Kasumi-1 (cell line): Measurements from ENCODE around the gene CNTRL.

Experiments
- DNase-seq, 2 experiments: peaks; one replicate each; lab custom pipeline; 2025; lab: John Stamatoyannopoulos, UW

The CNTRL gene

DNA sequence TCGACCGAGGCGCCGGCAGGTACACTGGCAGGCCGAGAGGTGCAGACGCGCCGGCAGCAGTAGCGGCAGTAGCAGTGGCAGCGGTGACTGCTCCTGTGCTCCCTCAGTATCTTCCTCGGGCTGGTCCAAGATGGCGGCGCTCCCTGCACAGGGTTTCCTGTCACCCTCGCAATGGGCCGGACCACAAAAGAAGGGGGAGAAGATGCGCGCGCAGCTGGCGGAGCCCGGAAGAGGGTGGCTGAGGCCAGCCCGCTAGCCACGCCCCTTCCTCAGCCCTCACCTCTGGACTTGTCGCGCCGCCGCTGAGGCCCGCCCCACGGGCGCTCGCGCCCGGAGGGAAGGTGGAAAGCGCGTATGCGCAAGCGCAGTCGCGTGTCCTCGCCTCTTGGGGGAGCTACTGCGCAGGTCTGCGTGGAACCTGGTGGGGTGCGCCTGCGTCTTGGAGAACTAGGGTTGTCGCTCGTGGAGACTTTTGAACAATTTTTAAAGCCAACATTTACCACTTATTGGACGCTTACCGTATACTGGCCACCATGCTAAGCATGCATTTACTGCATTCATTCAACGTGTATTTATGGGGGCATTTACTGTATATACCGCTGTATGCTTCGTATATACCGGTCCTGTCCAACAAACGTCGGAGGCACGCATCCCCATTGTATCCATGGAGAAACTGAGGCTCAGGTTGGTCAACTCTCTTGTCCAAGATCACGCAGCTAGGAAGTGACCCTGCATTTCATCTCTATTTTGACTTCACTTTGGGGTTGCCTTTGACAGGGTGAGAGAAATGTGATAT is 127.2 kb downstream of the CNTRL start, which contains the start of gene RAB14:
Gene RAB14 (minus strand): TSS at position 132 of the 796 bp plus-strand sequence. CDS start 8,457 bp downstream, outside the sequence.
- peak; percentile 98 for DNase-seq

DNA sequence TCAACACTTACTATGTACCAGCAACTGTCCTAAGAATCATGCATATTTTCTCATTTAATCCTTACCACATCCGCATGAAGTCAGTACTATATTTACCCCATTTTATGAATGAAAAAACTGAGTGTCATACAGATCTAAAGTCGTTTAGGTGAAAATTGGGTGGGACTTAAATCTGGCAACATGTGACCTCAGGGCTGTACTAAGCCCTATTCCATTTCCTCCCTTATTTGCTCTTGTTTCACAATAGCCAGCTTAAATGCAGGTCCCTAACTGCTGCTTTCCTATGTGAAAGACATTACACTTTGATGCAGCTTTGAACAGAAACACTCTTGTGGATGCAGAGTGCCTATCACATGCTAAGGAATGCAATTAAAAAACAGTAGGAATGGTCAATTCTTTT is 129.4 kb downstream of the CNTRL start:
- DNase-seq: peak in 1 of 2 experiments; percentile 16

DNA sequence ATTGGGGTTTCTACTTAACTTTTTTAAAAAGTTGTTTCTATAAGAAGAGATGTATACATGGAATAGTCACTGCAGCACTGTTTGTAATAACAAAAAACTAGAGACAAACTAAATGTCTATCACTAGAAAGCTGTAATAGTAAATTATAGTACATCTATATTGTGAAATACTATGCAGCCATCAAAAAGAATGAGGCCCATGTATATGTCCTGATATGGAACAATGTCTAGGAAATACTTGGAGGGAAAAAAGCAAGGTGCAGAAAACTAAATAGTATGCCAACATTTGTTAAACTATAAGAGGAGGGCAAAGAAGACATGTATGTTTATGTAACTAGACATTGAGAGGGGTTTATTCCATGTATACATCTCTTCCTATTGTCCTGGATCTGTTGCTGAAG is 129.9 kb downstream of the CNTRL start:
- DNase-seq: no peak

DNA sequence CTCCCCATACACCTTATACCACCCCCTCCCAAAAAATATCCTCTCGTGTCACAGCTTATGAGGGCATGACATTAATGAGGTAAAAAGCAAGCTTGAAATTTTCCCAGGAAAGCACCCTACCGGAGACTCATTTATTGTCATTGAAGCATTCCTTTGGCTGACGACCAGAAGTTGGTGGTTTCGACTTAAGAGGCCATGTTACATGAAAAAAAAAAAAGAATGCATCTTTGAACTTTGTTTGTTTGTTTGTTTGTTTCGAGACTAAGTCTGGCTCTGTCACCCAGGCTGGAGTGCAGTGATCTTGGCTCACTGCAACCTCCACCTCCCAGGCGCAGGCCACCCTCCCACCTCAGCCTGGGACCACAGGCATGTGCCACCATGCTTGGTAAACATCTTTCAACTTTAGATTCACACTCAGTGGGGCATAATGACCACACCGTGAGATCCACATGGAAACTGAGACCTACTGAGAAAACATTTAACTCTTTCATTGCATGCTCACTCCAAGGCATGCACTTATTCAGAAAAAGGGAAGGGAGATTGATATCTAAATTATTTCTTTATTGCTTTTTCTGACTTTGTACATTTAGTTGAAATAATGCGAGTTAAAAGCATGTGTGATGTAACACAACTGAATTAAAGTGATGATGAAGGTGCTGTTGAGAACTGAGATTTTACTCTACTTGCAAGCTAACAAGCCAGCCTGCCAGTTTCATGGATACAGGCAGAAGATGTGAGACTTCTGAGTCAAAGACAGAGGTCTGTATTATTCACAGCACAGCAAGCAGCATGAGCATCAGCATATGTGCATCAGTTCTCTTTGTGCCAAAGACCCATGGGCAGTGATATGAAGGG is 132.0 kb downstream of the CNTRL start:
- DNase-seq: no peak

DNA sequence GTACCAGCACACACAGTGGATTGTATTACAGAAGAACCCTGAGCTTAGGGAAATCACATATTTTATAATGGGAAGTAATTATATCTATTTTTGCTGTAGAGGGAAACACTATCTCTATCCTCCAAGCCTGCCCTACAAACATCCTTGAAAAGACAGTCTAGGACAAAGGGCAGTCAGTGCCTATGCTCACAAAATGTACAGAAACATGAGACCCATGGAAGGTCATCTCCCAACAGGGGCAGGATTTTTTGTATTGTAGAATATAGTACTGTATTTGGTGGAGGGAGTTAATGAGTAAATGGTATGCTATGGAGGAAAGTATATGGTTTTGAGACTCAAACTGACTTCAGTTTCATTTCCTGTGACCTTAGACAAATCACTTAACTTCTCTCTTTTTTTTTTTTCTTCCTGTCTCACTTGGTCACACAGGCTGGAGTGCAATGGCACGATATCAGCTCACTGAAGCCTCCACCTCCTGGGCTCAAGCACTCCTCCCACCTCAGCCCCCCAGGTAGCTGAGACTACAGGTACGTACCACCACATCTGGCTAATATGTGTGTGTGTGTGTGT is 132.7 kb downstream of the CNTRL start:
- no peak for DNase-seq

DNA sequence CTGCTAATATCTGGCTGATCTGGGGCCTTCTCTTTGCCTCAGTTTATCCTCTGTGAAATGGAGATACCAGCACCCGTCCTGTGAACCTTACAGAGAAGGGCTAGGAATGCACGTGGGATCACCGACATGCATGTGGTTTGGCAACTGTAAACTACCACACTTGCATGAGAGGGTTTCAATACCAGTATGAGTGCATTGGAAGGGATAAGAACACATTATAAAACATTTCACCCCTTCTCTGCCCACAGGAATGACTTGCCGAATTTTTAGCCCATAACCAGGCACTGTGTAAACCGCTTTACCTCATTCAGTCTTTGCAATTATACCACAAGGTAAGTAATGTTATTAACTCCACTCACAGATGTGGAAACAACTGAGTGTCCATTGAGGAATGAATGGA is 135.8 kb downstream of the CNTRL start:
- no peak for DNase-seq

DNA sequence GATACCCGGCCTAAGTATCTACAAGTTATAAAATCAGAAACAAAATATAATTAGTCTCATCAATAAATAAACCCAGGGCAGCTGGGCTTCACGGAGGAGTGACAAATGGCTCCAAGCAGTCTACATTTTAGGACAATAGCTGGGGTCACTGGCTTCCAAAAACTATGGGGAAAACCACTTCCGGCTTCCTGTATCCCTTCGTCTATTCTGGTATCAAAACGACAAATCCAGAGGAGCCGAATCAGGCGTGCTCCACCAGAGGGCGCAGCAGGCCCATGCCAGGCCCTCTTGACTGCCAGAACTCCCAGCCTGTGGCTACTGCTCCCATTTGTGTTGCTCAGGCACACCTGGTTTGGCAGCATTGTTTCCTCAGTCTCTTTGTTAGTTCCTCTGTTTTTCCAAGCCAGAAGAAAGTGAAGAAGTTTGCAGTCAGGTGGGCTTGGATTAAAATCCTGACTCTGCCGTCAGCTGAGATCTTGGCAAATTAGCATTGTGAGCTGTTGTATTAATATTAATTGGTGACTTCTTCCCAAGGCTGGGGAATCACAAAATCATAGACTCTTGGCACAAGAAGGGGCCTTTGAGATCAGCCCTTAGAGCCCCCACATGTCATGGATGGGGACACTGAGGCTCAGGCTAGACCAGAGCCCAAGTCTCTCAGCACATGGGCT is 138.5 kb downstream of the CNTRL start:
- peak; percentile 83 to 90 for DNase-seq

DNA sequence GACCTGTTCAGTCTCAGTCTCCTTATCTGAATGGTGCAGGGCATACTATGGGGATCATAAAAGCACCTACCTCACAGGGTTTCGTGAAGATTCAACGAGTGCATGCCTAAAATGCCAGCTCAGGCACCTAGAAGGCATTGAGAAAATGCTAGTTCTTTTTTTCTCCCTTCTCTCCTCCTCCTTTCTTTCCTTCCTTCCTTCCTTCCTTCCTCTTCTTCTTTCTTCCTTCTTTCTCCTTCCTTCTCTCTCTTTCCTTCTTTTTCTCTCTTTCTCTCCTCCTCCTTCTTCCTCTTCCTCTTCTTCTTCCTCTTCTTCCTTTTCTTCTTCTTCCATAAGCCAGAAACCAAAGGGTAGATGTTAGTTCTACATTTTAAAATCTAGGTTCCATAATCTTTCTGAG is 139.2 kb downstream of the CNTRL start:
- no peak for DNase-seq

DNA sequence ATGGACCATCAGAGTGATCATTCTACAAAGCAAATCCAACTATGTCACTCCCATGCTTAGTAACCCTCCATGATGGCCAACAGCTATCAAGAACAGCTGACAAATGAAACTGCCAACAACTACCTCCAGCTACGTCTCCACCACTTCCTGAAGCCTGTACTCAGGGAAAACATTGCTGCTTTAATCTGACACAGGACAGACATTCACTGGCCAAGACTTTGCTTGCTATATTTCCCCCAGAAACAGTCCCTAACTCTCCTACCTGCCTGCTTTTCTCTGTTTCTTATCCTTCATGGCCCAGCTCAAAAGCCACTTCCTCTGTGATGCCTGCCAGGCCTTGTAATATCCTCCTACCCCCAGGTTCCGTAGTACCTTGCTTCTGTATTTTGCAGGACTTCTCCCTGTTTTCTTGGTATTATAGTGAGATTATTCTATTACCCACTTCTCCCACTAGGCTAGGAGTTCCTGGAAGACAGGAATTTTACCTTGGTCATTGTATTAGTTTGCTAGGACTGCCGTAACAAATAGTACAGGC is 141.6 kb downstream of the CNTRL start:
- peak; percentile 17 to 18 for DNase-seq

DNA sequence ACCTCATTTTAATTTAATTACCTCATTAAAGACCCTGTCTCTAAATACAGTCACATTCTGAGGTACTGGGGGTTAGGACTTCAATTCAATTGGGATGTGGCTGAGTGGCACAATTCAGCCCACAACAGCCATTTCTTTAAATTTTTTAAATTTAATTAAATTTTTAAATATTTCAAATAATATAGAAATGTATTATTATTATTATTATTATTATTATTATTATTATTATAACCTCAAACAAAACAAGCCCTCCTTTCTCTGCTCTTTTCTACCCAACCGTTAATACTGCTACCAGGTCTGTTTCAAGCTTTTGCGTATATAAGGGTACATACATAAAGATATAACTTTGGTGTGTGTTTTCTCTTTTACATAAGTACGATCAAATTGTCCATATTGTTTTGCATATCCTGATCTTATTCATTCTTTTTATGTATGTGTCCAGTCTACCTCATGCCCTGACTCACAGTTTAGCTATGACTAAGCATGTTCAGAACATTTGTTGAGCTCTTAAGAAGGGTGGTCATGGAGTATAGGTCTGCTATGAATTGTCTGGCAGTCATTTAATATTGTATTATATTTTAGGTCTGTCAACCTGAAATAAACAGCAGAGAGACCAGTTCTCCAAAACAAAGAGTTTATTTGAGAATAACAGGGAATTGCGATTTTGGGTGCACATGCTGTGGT is 143.0 kb downstream of the CNTRL start:
- no peak for DNase-seq

DNA sequence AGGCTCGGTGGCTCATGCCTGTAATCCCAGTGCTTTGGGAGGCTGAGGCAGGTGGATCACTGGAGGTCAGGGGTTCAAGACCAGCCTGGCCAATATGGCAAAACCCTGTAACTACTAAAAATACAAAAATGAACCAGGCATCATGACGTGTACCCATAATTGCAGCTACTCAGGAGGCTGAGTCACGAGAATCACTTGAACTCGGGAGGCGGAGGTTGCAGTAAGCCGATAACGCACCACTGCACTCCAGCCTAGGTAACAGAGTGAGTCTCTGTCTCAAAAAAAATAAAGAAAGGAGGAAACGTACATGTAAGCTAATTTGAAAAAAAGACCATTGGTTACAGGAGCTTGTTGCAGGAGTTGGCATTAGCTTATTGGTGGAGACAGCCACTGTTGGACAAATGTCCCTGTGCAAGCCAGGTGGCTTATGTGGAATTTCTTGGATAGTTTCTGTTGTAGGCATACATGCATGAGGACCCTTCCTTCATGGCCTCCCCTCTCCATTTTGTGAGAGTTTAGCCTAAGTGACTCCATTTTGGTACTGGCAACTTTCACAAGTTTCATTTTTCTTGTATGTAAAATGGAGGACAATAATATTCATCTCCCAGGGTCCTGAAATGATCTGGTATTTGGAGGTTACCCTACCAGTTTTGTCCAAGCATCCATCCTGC is 143.7 kb downstream of the CNTRL start:
- DNase-seq: no peak

DNA sequence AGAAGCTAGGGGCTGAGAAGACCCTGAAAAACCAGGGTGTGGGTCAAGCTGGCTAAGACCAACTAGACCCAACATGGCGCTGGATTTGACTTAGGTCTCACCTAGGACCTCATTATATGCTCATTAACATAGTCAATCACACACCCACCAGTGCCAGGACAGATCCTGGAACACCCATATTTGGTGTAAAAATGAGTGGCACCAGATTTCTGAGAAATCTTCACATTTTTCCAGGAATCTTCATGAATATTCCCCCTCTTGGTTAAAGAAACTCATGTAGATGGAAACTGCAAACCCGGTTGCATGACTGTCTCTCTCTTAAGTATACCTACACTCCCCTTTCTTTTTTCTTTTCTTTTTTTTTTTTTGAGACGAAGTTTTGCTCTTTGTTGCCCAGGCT is 144.8 kb downstream of the CNTRL start:
- DNase-seq: no peak

DNA sequence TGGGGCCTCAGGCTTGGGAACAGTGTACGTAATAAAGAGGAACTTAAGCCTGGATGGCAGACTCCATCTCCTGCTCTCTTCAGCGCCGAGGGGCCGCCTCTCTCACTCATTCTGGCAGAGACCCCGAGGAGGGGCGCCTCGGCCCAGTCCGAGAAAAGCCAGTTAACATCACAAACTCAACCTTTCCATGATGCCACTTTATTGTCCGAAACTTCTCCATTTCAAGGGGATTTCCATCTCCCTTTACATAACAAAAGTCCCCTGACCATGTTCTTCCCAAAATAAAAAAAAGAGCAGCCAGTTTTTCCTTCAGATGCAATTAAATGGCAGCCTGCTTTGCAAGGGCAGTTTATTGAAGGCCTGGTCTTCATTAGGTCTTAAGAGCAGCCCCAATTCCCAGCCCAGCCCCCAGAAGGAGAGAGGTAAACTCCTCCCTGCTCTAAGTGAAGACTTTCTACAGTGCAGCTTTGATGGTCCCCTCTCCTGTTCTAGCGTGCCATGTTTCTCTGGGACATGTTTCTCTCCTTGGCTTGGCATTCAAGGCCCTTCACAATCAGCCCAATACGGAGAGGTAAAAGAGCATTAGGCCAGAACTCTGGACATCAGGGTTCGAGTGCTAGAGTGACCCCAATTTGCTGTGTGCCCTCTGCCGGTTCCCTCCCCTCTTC is 146.4 kb downstream of the CNTRL start:
- DNase-seq: peak; percentile 9 to 33

DNA sequence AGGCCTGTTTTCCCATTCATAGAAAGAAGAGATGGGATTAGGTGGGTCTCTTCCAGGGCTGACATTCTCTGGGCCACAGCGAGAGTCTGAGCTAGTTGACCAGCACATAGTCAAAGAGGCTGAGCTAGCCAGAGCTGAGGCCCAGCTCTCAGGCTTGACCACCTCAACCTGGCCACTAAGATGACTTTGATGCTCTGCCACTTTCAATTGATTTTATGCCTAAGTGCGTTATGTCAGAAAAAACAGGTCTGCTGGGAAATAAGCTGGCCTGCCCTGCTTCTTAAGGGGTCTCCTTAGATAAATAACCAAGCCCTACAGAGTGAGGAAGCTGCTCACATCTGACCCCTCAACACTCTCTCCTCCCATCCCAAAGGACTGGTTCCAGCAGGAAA is 146.9 kb downstream of the CNTRL start:
- DNase-seq: no peak

DNA sequence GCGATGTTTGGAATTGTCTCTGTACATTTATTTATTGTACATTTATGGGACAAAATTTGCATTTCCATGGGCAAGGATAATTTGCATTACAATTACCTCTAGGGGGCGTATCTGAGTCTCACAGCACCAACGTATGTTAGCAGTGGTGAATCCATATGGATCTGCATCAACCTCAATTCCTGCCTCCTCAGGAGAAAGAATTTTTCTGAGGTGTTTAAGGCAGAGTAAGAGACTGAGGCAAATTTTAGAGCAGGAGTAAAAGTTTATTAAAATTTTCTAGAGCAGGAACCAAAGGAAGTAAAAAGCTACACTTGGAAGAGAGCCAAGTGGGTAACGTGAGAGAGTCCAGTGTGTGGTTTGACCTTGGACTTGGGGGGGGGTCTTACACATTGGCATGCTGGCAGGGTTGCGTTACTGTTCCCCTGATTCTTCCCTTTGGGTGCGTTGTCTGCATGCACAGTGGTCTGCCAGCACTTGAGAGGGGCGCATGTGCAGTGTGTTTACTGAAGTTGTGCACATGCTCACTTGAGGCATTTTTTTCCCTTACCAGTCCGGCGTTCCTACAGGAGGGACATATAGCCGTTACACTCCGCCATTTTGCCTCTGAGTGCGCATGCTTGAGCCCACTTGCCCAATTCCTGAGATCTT is 147.9 kb downstream of the CNTRL start:
- peak; percentile 64 to 71 for DNase-seq

DNA sequence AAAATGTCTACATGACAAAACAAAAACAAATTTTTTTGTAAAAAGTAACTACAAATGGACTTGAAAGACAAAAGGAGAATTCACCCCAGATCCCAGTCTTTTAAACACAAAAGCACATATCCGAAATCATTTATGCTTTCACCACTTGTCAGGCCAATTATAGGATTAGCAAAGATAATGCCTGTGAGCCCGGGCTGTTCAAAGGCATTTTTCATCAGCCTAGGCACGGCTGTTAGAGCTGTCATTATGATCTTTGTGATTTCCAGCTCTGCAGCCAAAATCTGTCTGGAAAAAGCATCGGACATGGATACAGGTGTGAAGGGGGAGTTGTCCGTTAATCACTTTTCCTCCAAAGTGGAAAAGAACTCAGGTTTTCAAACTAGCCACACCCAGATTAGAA is 150.5 kb downstream of the CNTRL start:
- no peak for DNase-seq

DNA sequence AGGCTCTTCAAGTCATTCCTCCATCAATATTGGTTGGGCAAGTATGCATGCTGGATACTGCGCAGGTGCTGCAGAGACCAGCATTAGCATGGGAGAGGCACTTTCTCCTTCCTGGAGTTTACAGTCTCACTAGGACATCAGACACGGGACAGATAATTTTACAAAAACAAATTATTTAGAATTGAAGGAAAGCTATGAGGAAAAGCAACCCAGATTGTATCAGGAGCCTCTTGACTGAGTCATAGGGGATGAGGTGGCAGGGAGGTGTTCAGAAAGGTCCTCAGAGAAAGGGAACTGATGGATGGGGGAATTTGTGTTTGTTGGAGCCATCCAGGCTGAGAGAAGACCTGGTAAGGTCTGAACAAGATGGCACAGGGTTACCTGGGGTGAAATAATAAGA is 151.4 kb downstream of the CNTRL start:
- no peak for DNase-seq
